Endothelial cell (in vitro differentiated cells): ENCODE data around the gene PRKCA. TPM values are rescaled to one million over a fixed set of nuclear protein-coding genes. Genes with fewer than 3 reads are reported as not detected.

ENCODE experiments used
- DNase-seq: peaks from one replicate; pipeline ENCODE4 v3.0.0; 2021; ENCODE audit warnings: low spot score
- H3K27ac Mint-ChIP-seq: one replicate; pipeline ENCODE4 v1.8.0; 2021; ENCODE audit warnings: mixed read lengths, inconsistent platforms; ENCODE audit not compliant: unreplicated experiment
- H3K27me3 Mint-ChIP-seq: one replicate; pipeline ENCODE4 v1.8.0; 2021; ENCODE audit warnings: mild to moderate bottlenecking, moderate library complexity, mixed read lengths, inconsistent platforms; ENCODE audit not compliant: unreplicated experiment
- H3K36me3 Mint-ChIP-seq: one replicate; pipeline ENCODE4 v1.8.0; 2021; ENCODE audit warnings: mild to moderate bottlenecking, low read depth, mixed read lengths, inconsistent platforms; ENCODE audit not compliant: unreplicated experiment
- H3K4me1 Mint-ChIP-seq: one replicate; pipeline ENCODE4 v1.8.0; 2021; ENCODE audit warnings: mild to moderate bottlenecking, mixed read lengths, inconsistent platforms; ENCODE audit not compliant: unreplicated experiment
- H3K4me3 Mint-ChIP-seq: one replicate; pipeline ENCODE4 v1.8.0; 2021; ENCODE audit warnings: mild to moderate bottlenecking, mixed read lengths, inconsistent platforms; ENCODE audit not compliant: unreplicated experiment
- H3K9me3 Mint-ChIP-seq: one replicate; pipeline ENCODE4 v1.8.0; 2021; ENCODE audit warnings: mixed read lengths, inconsistent platforms; ENCODE audit not compliant: unreplicated experiment
- CTCF ChIP-seq: fragments of 200-600 bp; sonication (generic); IDR thresholded peaks from one replicate; pipeline ENCODE4 v1.5.0; 2021; ENCODE audit warnings: antibody characterized with exemption; ENCODE audit not compliant: unreplicated experiment
- total RNA-seq: library from RNA; stranded (reverse); fragmentation: NEBNext Ultra II Directional; extraction: Animal tissue kit (Norgen Biotek cat#: 25700); gene quantifications from one replicate; pipeline ENCODE4 v1.2.1, GENCODE V29; 2021; ENCODE audit not compliant: unreplicated experiment

PRKCA gene
- total RNA-seq, 1 donor from 2014 or later, result 2.1 TPM

- H3K4me1 Mint-ChIP-seq, result no peaks in the 10 kb centered on the region
- no peak for TF ChIP-seq CTCF
- no peak overlapping the region for H3K27ac Mint-ChIP-seq
- no peaks in the 10 kb centered on the region for H3K36me3 Mint-ChIP-seq
- no peaks in the 10 kb centered on the region for H3K27me3 Mint-ChIP-seq
- DNase-seq, result no peak
- H3K9me3 Mint-ChIP-seq, result no peaks in the 10 kb centered on the region
- no peak overlapping the region for H3K4me3 Mint-ChIP-seq
Measured at GRCh38 chr17:66331038-66331816, 28.8 kb downstream of the PRKCA start.

DNA sequence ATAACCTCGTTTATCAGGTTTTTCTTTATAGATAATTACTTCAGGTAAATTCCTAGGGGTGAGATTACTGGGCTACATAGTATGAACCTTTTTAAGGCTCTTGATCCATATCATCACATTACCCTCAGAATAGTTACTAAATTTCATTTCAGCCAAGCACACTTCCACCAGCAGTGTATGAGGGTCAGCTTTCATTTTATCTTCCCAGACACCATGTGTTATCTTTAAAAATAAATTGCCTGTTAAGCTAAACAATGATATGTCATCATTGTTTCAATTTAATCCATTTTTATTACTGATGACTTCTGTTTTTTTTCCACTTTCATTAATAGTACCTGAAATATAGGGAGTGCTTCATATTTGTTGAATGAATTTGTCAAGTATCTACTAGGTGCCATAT, 33.4 kb downstream of the PRKCA start:
- Mint-ChIP-seq H3K4me1 (no peaks in the 10 kb centered on the region), H3K4me3 (no peak overlapping the region), H3K27ac (no peak overlapping the region), H3K27me3 (no peaks in the 10 kb centered on the region), H3K36me3 (no peaks in the 10 kb centered on the region), H3K9me3 (no peaks in the 10 kb centered on the region)
- TF ChIP-seq CTCF, result no peak
- DNase-seq, result no peak

GRCh38 chr17:66337268-66337667, 34.9 kb downstream of the PRKCA start:
- no peak for TF ChIP-seq CTCF
- Mint-ChIP-seq H3K27me3 (no peaks in the 10 kb centered on the region), H3K4me1 (no peaks in the 10 kb centered on the region), H3K27ac (no peak overlapping the region), H3K36me3 (no peaks in the 10 kb centered on the region), H3K4me3 (no peak overlapping the region), H3K9me3 (no peaks in the 10 kb centered on the region)
- DNase-seq, result no peak

DNA sequence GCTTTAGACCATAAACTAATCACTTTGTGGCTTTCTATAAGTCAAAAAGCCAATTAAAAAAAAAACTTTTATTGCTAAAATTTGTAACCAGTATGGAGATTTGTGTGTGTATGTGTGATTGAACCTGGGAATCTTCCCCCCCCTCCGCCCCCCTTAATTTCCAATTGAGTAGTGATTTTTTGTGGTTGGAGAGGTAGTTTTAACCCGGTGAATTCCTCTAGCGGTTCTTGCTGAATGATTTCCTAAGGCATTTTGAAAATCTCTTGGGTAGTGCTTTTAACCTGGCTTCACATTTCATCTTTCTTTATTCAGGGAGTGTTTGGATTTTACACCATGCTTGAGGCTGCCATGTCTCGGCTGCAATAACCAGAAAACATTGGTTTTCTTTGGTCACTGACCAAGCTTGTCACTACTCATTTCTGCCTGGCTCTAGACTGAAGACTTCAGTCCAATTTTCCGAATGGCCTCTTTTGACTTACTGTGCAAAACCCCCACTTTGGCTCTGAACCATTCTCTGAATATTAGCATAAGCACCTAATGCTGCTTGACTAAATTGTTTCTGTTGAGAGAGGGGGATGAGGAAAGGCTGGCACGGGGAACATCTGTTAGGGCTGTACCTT, 35.6 kb downstream of the PRKCA start:
- TF ChIP-seq CTCF, result no peak
- Mint-ChIP-seq H3K4me1 (no peaks in the 10 kb centered on the region), H3K9me3 (no peaks in the 10 kb centered on the region), H3K27me3 (no peaks in the 10 kb centered on the region), H3K27ac (no peak overlapping the region), H3K36me3 (no peaks in the 10 kb centered on the region), H3K4me3 (no peak overlapping the region)
- DNase-seq, result no peak

DNA sequence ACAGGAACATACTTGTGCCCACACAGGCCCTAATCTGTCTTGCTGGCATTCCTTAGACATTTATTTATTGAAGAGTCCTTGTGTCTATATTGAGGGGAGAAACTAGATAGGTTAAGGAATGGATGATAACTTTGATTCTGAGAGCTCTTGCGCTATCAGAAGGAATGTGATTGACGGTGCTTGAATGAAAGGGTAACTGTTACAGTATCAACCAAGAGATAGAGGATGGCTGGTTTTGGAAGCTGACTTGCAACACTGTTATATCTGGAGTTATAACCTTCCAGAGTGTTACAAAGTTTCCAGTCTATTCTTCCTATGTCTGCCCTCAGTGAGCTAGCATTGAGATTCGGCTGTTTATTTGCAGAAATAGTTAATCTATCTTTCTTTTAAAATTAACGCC, 36.5 kb downstream of the PRKCA start:
- Mint-ChIP-seq H3K36me3 (no peaks in the 10 kb centered on the region), H3K27ac (no peak overlapping the region), H3K4me3 (no peak overlapping the region), H3K4me1 (no peaks in the 10 kb centered on the region), H3K27me3 (no peaks in the 10 kb centered on the region), H3K9me3 (no peaks in the 10 kb centered on the region)
- no peak for TF ChIP-seq CTCF
- DNase-seq, result no peak
